HEK293 (cell line): ENCODE data around the gene GGTA1.
A peak's percentile ranks its signal among the peaks of the same experiment; 100 is the strongest.

Source experiments
- CTCF ChIA-PET: fragments of 350-600 bp; formaldehyde crosslinking; extraction: SDS; loops from one replicate; lab custom pipeline; 2021; ENCODE audit warnings: antibody characterized with exemption; lab: Yijun Ruan, JAX
- POLR2A ChIA-PET: fragments of 300-600 bp; formaldehyde crosslinking; extraction: SDS; loops from one replicate; lab custom pipeline; 2020; ENCODE audit warnings: antibody characterized with exemption, inconsistent platforms; lab: Yijun Ruan, JAX
- H3K27ac ChIP-seq: fragments of 200-500 bp; sonication (Bioruptor generic); 2 replicates; pipeline ENCODE4 v1.5.1; 2014; ENCODE audit warnings: low read depth, low read length, control low read depth, inconsistent platforms; ENCODE audit errors: extremely low read depth
- H3K36me3 ChIP-seq, 2 experiments: fragments of 200-500 bp in 1 of 2; sonication (Bioruptor generic) in 1 of 2; 1 replicate in 1 of 2; 2 replicates in 1 of 2; pipeline ENCODE4 v1.5.1; 2014 to 2017; ENCODE audit warnings: inconsistent platforms in 2 of 2, low read length in 2 of 2; ENCODE audit not compliant: control insufficient read depth in 2 of 2, insufficient read depth in 1 of 2
- H3K4me1 ChIP-seq: fragments of 200-500 bp; sonication (Bioruptor generic); 2 replicates; pipeline ENCODE4 v1.5.1; 2014; ENCODE audit warnings: mild to moderate bottlenecking, low read length, inconsistent platforms; ENCODE audit not compliant: control insufficient read depth, insufficient read depth
- H3K4me3 ChIP-seq: 2 replicates; pipeline ENCODE4 v1.5.1; 2011; ENCODE audit warnings: low read depth, mild to moderate bottlenecking, control low read depth, low read length, moderate library complexity
- H3K9me3 ChIP-seq: fragments of 200-500 bp; sonication (Bioruptor generic); 2 replicates; pipeline ENCODE4 v1.5.1; 2014; ENCODE audit warnings: low read depth, low read length, inconsistent platforms; ENCODE audit not compliant: control insufficient read depth, insufficient read depth
- ATF2 ChIP-seq: fragments of 450-650 bp; formaldehyde crosslinking; IDR thresholded peaks from 2 replicates; pipeline ENCODE4 v1.5.1; 2016; ENCODE audit warnings: missing biosample characterization, missing genetic modification characterization, low read depth
- BCL6B ChIP-seq: fragments of 450-650 bp; formaldehyde crosslinking; IDR thresholded peaks from 2 replicates; pipeline ENCODE4 v1.5.1; 2017; ENCODE audit warnings: missing biosample characterization, missing genetic modification characterization
- KLF1 ChIP-seq: fragments of 450-650 bp; formaldehyde crosslinking; IDR thresholded peaks from 2 replicates; pipeline ENCODE4 v1.5.1; 2016; ENCODE audit warnings: missing biosample characterization, missing genetic modification characterization
- PATZ1 ChIP-seq: fragments of 450-650 bp; formaldehyde crosslinking; IDR thresholded peaks from 2 replicates; pipeline ENCODE4 v1.5.1; 2016; ENCODE audit warnings: missing biosample characterization, missing genetic modification characterization
- PBX3 ChIP-seq: sonication (generic); formaldehyde crosslinking; IDR thresholded peaks from 2 replicates; pipeline ENCODE4 v1.8.1; 2022; ENCODE audit warnings: mild to moderate bottlenecking, moderate library complexity, missing genetic modification reagents
- PRDM10 ChIP-seq: fragments of 450-650 bp; formaldehyde crosslinking; IDR thresholded peaks from 2 replicates; pipeline ENCODE4 v1.5.1; 2016; ENCODE audit warnings: missing biosample characterization, missing genetic modification characterization
- PRDM6 ChIP-seq: fragments of 450-650 bp; formaldehyde crosslinking; IDR thresholded peaks from 2 replicates; pipeline ENCODE4 v1.5.1; 2017; ENCODE audit warnings: missing biosample characterization, missing genetic modification characterization
- SCRT2 ChIP-seq: fragments of 450-650 bp; formaldehyde crosslinking; IDR thresholded peaks from 2 replicates; pipeline ENCODE4 v1.5.1; 2016; ENCODE audit warnings: missing biosample characterization, missing genetic modification characterization
- ZBTB26 ChIP-seq: fragments of 450-650 bp; formaldehyde crosslinking; optimal IDR thresholded peaks from 2 replicates; pipeline ENCODE3; 2016; ENCODE audit warnings: missing biosample characterization, mild to moderate bottlenecking, missing genetic modification characterization
- ZNF146 ChIP-seq: fragments of 450-650 bp; formaldehyde crosslinking; IDR thresholded peaks from 2 replicates; pipeline ENCODE4 v1.5.1; 2016; ENCODE audit warnings: missing biosample characterization, missing genetic modification characterization
- ZNF221 ChIP-seq: fragments of 450-650 bp; formaldehyde crosslinking; IDR thresholded peaks from 2 replicates; pipeline ENCODE4 v1.5.1; 2017; ENCODE audit warnings: missing biosample characterization, missing genetic modification characterization, borderline replicate concordance
- ZNF341 ChIP-seq: fragments of 450-650 bp; formaldehyde crosslinking; IDR thresholded peaks from 2 replicates; pipeline ENCODE4; 2016; ENCODE audit warnings: low read depth, missing biosample characterization, missing genetic modification characterization
- ZNF354C ChIP-seq: fragments of 450-650 bp; formaldehyde crosslinking; IDR thresholded peaks from 2 replicates; pipeline ENCODE4 v1.5.1; 2016; ENCODE audit warnings: missing biosample characterization, missing genetic modification characterization, low read depth, borderline replicate concordance
- ZNF449 ChIP-seq: fragments of 450-650 bp; formaldehyde crosslinking; IDR thresholded peaks from 2 replicates; pipeline ENCODE4 v1.5.1; 2017; ENCODE audit warnings: missing biosample characterization, mild to moderate bottlenecking, missing genetic modification characterization, moderate library complexity
- ZNF488 ChIP-seq: fragments of 450-650 bp; formaldehyde crosslinking; IDR thresholded peaks from 2 replicates; pipeline ENCODE4 v1.5.1; 2016; ENCODE audit warnings: missing biosample characterization, missing genetic modification characterization
- ZNF596 ChIP-seq: fragments of 450-650 bp; IDR thresholded peaks from 2 replicates; pipeline ENCODE4 v1.5.0; 2018; ENCODE audit warnings: missing biosample characterization, mild to moderate bottlenecking, missing genetic modification characterization, moderate library complexity
- ZNF600 ChIP-seq: fragments of 450-650 bp; formaldehyde crosslinking; IDR thresholded peaks from 2 replicates; pipeline ENCODE4 v1.5.1; 2016; ENCODE audit warnings: missing biosample characterization, missing genetic modification characterization
- ZNF624 ChIP-seq: fragments of 450-650 bp; formaldehyde crosslinking; IDR thresholded peaks from 2 replicates; pipeline ENCODE4 v1.5.1; 2017; ENCODE audit warnings: missing biosample characterization, missing genetic modification characterization
- ZNF629 ChIP-seq: fragments of 450-650 bp; formaldehyde crosslinking; IDR thresholded peaks from 2 replicates; pipeline ENCODE4 v1.5.1; 2017; ENCODE audit warnings: missing biosample characterization, missing genetic modification characterization
- ZNF792 ChIP-seq: fragments of 450-650 bp; formaldehyde crosslinking; IDR thresholded peaks from 2 replicates; pipeline ENCODE4 v1.5.1; 2016; ENCODE audit warnings: missing biosample characterization, missing genetic modification characterization
- ZNF830 ChIP-seq: fragments of 450-650 bp; IDR thresholded peaks from 2 replicates; pipeline ENCODE4 v1.5.0; 2018; ENCODE audit warnings: missing biosample characterization, missing genetic modification characterization, low read depth, mild to moderate bottlenecking, moderate library complexity

GGTA1 gene

GRCh38 chr9:121451586-121451985 lies 48.1 kb downstream of the GGTA1 start (continued):
- TF ChIP-seq PBX3 (no peak), PATZ1 (tag by site-specific recombination) (no peak), ZNF146 (tag by site-specific recombination) (no peak), ZNF600 (tag by site-specific recombination) (no peak), ZNF830 (tag by site-specific recombination) (no peak), ZNF624 (no peak), ZNF341 (tag by site-specific recombination) (no peak), SCRT2 (tag by site-specific recombination) (no peak), ZNF354C (tag by site-specific recombination) (no peak), ZNF596 (no peak), ZNF449 (tag by site-specific recombination) (no peak), ZNF221 (tag by site-specific recombination) (no peak)

GRCh38 chr9:121450241-121450640 lies 49.4 kb downstream of the GGTA1 start:
- H3K27ac ChIP-seq: no peak overlapping the region
- ChIA-PET POLR2A (no interaction called here), CTCF (interaction anchor here (1.4 to 2.2 kb wide), 2 partner anchors 10 to 12 kb away, joined by 6 to 14 read pairs; no protein-coding TSS in a partner anchor)
- no peaks in the 10 kb centered on the region for H3K9me3 ChIP-seq
- H3K4me3 ChIP-seq: no peak overlapping the region
- no peaks in the 10 kb centered on the region for H3K36me3 ChIP-seq
- peaks cover 9% of the 10 kb centered on the region; the same call in 1 of the 2 replicates for H3K4me1 ChIP-seq
- TF ChIP-seq KLF1 (tag by site-specific recombination): no peak
- TF ChIP-seq ZNF792 (tag by site-specific recombination): no peak
- TF ChIP-seq PRDM10: no peak
- peak; percentile 36; the same call in 1 of the 2 replicates for TF ChIP-seq PRDM6 (tag by site-specific recombination)
- TF ChIP-seq ZNF488 (tag by site-specific recombination): peak; percentile 83
- TF ChIP-seq BCL6B (tag by site-specific recombination): peak; percentile 45; the same call in 1 of the 2 replicates
- no peak for TF ChIP-seq ZNF629 (tag by site-specific recombination)
- TF ChIP-seq ZBTB26 (tag by site-specific recombination): no peak
- TF ChIP-seq ATF2 (tag by site-specific recombination): no peak
